ENCODE results near the gene CHRNA1.

- TF ChIP-seq, protein P1, sequence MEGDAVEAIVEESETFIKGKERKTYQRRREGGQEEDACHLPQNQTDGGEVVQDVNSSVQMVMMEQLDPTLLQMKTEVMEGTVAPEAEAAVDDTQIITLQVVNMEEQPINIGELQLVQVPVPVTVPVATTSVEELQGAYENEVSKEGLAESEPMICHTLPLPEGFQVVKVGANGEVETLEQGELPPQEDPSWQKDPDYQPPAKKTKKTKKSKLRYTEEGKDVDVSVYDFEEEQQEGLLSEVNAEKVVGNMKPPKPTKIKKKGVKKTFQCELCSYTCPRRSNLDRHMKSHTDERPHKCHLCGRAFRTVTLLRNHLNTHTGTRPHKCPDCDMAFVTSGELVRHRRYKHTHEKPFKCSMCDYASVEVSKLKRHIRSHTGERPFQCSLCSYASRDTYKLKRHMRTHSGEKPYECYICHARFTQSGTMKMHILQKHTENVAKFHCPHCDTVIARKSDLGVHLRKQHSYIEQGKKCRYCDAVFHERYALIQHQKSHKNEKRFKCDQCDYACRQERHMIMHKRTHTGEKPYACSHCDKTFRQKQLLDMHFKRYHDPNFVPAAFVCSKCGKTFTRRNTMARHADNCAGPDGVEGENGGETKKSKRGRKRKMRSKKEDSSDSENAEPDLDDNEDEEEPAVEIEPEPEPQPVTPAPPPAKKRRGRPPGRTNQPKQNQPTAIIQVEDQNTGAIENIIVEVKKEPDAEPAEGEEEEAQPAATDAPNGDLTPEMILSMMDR (IDR thresholded peaks at IDR 0.05; ENCODE audit: low read depth, low read length), result no peak
- no peak for TF ChIP-seq EZH2phosphoT487 (IDR thresholded peaks at IDR 0.05; ENCODE audit: low read depth)
Observed at GRCh38 chr2:174729797-174730697, 34.2 kb downstream of the CHRNA1 start.

All from OCI-LY3 (cell line).